HG03159 (cell line): ENCODE results near the gene RPL22.

Experiments
- ATAC-seq: cut with Tn5 transposase; IDR thresholded peaks from one replicate; pipeline ENCODE4 v1.9.1; 2021; ENCODE audit warnings: mild to moderate bottlenecking, moderate library complexity; ENCODE audit not compliant: unreplicated experiment

Gene RPL22

DNA sequence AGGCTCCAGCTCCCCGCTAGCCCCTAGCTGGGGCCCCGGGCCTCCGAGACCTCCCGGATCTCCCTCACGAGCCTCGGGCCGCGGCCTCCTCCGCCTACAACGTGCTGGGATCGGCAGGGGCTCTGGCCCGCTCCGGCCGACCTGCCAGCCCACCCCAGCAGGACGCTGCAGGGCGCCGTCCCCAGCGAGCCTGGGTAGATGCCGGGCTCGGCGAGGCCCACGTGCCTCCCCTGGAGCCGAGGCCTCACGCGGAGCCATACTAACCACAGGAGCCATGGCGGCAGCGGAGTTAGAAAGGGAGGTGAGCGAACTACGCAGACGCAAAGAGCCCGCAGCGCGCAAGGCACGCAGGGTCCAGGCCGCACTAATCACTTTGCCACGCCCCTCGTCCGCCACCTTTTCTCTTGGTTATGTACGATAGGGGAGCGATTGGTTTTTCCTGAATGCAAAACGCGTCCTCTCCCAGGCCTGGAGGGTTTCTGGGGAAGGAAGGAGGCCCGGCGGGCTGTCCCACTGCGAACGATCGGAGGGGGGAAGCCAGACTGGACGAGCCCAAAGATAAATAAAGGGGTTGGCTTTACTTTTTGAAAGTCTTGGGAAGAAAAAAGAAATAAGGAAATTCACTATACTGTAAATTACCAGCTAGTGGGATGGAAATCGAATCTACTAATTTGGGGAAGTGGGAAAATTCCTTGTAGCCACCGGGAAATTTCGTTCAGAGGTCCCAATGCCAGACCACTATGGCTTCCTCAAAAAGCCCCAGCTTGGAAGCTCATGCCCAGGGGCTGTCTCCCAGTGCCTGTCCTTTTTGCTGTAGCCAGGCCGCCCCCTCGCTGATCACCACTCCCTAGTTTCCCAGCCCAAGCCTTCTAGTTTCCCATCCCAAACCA is at the start of gene RPL22:
Gene RPL22, minus strand, starts transcription at position 298 of the 890 bp plus-strand sequence. Its CDS starts 22 bp downstream, at position 276.
- ATAC-seq: peak; percentile 92

DNA sequence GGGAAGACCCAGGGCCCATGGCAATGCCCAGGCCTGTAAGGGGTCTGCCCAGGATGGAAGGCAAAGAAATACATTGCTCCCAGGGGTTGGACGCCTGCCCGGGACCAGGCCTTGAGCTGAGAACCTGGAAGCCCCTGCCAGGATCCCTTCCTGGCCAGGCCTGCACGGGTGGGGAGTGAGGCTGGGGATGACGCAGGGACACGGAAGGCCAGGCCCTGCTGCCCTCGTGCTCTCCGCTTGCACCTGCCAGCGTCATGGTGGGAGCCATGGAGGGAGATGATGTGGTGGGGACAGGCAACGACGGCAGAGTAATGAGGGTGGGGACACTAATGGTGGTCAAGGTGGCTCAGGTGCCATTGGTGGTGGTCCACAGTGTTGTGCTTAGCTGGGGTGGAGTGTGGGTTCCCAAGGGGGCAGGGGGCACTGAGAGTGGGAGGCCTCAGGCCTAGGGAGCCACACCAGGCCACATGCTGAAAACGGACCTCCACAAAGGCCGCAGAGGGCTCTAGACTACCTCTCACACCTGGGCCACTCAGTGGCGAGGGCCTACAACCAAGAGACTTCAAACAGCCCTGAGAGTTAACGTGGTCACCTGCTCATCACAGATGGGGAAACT is 48.9 kb upstream of the RPL22 start:
- no peak for ATAC-seq

DNA sequence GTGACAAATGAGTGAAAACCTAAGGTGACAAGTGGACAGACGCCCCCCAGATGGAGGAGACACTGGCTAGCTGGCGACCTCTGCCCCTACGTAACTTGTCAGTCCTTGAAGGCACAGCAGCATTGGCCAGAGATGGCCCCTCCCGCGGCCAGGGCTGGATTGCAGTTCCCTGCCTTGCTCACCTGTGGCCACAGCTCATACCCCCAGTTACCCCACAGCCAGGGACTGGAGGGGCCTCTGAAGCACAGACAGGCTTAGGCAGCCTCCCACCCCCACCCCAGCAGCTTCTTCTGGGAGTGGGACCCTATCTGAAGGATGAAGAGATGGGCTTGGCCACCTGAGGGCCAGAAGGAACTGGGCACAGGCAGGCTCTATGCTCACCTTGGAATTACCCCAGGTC is 48.3 kb upstream of the RPL22 start:
- no peak for ATAC-seq

DNA sequence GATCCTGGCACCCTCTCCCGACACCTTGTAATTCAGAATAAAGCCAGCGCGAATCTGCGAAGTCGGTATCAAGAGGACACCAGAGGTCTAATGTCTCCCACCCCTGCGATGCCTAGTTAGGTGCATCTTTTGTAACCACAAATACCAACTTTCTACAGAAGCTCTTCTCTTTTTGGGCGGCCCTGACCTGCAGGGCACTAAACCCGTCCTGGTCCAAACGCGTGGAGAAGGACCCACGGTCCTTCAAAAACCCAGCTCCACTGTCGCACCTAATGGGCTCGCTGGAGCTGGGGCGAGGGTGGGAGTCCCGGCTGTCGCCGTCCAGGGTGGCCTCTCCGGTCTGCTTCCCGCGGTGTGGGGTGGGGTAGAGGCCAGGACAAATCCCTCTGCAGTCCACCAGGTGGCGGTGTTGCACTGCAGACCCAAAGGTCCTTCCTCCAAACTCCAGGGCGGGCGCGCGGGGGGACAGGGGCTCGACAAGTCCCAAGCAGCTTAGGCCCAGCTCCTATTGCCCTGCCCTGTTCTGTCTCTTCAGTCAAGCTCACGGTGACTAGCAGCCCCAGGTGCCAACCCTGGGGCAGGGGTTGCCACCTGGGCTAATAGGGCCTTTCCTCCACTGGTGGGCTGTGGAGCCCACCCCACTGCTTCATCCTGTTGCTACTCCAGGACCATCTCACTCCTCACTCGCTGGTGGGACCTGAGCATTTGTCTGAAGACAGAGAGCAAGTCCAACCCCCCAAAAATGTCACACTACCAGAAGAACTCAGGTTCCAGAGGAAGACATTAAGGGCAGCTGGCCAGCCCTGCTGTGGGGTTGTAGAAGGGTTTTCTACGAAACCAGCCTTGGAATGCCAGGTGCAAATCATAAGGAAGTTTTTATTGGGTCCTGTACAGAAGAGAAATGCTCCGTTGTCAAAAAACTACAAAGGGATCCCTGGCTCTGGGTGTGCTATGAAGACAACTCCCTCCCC is 47.4 kb upstream of the RPL22 start:
- ATAC-seq: no peak

DNA sequence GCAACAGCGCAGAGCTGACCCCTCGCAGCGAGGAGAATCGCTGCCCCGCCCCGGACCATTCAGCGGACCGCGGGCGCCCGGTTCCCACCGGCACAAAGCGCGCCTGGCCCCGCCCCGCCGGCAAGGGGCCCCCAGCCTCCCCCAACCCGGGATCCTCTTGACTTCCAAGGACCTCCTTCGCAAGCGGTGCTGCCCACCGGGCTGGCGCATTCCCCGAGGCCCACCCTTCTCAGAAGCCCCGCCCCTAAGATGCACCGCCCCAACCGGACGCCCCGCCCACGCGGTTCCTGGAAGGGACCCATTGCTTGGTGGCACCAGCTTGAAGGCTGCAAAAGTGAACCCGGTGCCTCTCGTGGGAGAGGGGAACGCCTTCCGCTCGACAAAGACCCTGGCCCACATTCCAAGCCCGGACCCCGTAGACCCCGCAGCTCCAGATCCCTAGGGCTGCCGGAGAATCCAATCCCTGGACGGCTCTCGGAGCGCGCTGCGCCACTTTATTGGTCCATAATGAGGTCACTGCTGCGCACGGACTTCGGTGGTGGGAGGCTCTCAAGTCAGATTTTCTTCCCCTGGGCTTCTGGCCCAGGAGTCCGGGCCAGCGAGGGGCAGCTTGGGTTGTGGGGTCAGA is 46.6 kb upstream of the RPL22 start:
- no peak for ATAC-seq

DNA sequence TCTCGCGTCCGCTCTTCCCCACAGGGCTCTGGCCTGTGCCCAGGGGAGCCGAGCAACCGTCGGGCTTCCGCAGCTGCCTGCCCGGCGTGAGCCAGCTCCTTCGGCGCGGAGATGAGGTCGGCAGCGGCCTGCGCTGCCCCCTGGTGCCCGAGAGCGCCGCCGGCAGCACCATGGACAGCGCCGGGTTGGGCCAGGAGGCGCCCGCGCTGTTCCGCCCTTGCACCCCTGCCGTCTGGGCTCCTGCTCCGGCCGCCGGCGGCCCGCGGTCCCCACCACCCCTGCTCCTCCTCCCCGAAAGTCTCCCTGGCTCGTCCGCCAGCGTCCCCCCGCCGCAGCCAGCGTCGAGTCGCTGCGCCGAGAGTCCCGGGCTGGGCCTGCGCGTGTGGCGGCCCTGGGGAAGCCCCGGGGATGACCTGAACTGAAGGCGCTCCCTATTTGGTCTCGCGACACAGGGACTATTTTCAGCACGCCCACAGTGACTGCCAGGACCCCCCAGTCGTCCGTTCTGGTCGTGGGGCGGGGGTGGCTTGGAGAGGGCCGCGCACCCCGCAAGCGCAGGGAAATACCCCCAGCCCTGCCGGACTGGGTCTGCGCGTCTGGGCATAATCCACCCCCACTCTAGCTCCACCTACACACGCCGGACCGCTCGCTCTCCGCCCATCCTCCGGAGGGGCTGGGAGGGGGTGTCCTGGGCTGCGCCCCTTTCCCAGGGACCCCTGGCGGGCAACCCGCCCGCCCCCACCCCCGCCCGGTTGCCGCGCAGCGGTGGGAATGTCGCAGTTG is 45.9 kb upstream of the RPL22 start:
- no peak for ATAC-seq

DNA sequence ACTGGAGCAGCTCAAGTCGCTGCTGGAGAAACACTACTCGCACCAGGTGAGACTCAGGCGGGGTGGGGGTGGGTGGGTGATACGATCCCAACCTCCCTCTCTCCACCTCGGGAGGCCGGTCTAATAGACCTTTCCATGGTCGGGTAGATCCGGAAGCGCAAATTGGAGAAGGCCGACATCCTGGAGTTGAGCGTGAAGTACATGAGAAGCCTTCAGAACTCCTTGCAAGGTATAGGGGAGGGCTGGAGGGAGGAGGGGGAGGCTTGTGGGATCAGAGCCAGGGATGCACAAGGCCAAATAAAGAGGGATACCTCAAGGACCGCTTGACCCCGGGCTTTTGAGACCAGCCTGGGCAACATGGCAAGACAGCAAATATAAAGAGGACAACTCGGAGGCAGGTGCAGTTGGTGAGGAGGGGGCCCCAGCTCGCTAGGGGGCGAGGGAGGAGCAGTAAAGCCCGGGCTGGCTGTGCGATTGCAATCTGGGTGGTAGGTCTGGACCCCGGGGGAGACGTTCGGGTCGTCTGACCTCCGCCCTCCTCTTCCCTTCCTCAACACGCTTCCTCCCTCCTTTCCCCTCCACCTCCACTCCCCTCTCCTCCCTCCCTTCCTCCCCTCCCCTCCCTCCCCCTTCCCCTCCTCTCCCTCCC is 45.1 kb upstream of the RPL22 start:
- no peak for ATAC-seq

DNA sequence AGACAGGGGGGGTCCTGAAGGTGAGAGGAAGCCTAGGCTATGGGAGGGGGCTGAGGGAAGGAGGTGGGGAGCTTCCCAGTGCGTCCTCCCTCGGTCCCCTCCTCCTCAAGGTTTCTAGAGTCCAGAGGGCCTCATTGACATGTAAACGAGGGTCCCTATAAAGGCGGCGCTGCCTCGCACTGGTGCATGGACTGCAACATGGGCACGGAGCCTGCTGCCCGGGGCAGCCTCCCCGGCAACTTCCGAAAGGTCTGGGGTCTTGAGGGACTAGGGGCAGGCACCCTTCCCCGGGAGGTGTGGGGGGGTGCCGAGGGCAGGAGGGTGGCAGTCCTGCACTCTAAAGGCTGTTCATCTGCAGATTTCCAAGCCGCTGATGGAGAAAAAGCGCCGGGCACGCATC is 44.6 kb upstream of the RPL22 start, which contains the start of gene HES3:
Gene HES3, plus strand, starts transcription at position 187 of the 400 bp plus-strand sequence. Its CDS starts 187 bp downstream, at position 374.
- no peak for ATAC-seq

DNA sequence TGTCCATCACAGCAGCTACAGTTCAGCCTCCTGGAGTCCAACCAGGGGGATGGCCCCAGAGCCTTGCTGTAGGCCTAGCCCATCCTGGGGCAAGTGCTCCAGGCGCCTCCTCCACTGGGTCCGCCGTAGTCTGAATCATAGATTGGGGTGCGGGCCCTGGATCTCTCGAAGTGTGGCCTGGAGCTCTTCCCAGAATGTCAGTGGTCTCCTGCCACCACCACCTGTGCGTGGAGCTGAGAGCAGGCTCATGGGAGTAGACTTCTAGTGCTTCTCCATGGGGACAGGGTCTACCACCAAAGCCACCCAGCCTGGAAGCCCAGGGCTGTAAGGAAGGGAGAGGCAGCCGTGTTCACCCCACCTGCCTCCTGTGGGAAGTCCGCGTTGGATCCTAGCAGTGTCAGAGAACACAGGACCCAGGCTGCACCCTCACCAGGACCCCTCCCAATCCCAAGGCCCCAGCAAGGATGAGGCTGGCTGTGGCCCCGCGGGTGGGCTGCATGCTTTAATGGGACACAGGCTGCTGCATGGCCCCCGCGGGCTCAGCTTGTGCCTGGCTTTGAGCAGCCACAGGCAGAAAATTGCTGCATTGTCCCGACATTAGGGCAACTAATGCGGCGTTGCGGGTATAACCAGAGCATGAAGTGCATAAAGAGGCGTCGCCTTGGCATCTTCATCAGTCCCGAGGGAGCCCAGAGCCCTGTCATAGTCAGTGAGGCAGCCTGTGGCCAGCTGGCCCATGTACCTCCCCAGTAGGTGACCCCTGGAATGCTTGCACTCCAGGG is 43.8 kb upstream of the RPL22 start:
- ATAC-seq: no peak

DNA sequence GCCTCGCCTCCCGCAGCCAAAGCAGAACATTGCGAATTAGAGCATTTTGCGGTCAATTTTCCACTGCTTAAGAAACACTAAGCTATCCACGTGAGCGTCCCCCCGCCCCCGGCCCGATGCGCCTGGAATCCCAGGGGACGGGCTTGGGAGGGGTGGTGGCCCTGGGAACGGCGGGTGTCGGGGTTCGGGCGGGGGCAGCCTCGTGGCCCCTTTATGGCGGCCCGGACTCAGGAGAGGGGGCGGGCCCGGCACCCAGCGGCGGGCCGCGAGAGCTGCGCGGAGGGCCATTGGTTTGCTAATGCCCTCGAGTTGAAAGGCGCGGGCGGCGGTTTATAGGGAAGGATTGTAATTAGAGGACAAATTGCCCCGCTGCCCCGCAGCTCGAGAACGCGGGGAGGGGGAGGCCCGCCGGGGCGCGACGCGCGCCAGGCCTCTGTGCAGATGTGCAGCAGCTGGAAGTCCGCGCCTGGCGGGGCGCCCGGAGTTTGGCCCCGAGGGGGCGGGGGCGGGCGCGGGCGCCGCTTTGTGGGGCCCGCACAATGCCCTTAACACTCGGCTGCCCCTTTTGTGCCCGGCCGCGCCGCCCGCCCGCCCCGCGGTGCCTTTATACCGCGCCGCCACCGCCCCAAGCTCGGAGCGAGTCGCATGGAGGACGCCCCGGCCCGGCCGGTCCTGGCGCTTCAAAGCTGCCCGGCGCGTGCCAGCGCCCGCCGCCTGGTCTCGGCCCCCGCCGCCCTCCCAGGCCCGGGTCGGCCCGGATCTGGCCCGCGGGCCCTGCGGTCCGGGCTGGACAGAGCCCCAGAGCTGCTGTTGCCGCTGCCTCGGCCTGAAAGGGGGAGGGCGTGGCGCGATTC is 42.7 kb upstream of the RPL22 start:
- no peak for ATAC-seq

DNA sequence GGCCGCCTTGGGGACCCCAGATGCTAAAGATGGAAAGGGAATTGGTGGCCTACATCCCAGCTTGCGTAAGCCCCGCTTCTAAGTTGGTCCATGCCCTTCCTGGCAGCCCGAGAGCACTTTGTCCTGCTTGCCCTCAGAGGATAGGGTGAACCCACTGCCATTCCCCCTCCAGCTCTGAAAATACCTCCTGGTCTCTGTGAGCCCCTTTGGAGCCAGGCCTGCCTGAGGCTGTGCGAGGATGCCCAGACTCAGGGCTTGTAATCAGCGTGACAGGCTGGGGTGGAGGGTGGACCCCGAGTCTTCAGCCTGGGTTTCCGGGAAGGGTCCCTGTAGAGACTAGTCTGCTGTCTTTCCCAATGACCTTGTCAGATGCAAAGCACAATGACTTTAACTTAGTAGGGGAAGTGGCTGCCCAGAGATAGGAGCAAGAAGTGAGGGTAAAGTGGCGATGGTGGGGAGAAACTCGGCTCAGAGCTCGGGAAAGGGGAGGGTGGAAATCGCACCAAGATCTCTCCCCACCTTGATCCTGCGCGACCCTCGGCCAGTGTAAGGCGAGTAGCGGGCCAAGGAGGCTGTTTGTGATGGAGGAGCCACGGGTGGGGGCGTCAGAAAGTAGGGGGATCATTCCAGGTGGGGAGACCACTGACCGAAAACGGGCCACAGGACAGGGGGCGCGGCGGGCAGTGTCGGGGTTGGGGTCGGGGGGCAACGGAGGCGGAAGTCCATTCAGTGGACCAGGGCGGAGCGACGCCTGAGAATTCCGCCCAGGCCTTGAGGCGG is 41.9 kb upstream of the RPL22 start:
- no peak for ATAC-seq

DNA sequence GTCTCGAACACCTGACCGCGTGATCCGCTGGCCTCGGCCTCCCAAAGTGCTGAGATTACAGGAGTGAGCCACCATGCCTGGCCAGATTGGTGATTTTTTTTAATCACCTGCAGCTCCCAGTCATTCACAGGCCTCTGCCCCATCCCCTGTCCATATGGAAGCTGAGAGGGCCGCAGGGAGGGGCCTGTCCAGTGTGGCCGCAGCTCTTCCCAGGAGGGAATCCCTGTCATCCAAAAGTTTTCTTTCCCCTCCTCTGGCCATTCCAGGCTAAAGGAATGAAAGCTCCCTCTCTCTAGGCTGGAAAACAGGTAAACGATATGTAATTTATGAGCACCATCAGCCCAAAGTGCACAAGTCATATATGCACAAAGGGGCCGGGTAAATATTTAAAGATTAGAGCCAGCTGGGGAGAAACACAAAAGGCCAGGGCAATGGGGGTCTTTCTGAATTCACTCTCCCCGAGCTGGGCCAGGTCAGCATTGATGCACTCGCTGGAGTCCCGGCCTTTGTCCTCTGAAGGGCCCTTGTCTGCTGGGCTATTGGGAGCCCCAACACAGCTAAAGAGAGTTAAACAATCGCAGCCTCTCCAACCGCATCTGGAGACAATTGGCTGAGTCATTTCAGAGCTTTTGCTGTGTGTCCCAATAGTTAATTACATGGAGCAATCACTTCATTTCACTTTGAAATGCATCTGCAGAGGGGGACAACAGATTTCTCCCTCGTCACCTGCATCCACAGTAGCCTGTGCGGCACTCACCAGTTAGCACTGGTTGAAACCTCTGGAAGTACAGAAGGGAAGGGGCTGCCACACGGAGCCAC is 40.8 kb upstream of the RPL22 start:
- ATAC-seq: no peak

DNA sequence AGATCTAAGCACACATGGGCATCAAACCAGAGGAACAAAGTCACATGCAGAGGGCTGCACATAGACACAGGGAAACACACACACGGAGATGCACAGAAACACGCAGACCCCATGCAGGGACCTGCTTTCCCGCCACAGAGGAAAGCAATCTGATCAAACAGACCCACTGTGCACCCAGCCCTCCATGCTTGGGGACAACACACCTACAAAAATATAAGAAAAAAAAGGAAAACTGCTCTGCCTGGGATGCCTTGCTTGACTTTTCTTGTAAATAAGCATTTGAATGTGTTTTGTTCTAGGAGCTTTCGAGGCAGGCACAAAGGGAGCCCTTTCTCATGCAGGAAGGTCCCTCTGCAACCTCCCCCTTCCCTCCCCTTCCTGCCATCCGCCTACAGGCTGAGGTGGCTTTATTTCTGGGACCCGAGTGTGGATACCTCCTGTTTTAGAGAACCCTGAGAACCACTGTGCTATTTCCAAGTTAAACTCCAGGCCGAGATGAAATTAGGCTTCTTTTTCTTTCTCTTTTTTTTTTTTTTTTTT is 39.9 kb upstream of the RPL22 start:
- ATAC-seq: no peak

DNA sequence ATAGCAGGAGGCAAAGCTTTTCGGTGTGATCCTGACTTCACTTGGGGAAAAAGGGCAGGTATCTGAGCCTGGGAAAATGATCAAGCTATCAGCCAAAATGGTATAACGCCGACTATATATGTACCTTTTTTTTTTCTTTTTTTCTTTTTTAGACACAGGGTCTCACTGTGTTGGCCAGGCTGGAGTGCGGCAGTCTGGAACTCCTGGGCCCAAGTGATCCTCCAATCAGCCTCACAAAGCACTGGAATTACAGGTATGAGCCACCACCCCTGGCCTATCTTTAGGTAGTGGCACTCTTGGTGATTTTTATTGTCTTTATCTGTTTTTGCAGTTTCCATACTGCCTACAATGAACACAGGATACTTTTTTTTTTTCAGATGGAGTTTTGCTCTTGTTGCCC is 37.7 kb upstream of the RPL22 start:
- no peak for ATAC-seq

DNA sequence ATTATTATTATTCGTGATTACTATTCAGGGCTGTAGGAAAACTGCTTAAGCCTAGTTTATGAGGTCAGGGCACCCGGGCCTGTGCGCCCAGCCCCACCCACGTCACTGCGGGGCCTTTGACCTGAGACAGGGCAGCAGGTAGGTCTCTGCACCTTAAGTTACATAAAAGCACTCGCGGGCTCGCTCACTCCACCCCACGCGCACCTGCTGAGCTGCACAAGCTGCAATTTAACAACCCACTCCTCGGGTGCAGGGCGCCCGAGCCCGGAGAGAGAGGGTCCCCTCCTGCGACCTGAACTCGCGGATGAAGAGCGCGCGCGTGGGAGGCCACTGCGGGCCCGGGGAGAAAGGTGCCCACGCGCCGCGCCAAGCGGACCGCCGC is 35.9 kb upstream of the RPL22 start:
- ATAC-seq: peak; percentile 23
